ENCODE results near the gene PRND.

GRCh38 chr20:4694076-4694475 is 27.6 kb upstream of the PRND start:
- TF ChIP-seq CTCF (optimal IDR thresholded peaks at IDR 0.05 in 1 of 3, IDR thresholded peaks at IDR 0.05 in 1 of 3, conservative IDR thresholded peaks at IDR 0.05 in 1 of 3; ENCODE audit: extremely low read depth in 1 of 3, insufficient read depth in 2 of 3, low read length in 3 of 3) (no peak), EZH2 (IDR thresholded peaks at IDR 0.05; ENCODE audit: low read length) (no peak)
